GM12878 (cell line): ENCODE measurements around the gene POU3F3. TPM values are rescaled to one million over a fixed set of nuclear protein-coding genes. Genes with fewer than 3 reads are reported as not detected.

Experiments used
- ATAC-seq: fragments of 200-7000 bp; cut with Tn5 transposase; 3 replicates; pipeline ENCODE4 v1.9.1; 2020; ENCODE audit warnings: mild to moderate bottlenecking, moderate library complexity
- BruUV-seq: library from RNA; stranded (reverse); fragments of 400-500 nt; replicated peaks from 2 replicates; lab custom pipeline; 2021; lab: Mats Ljungman, UMichigan
- CTCF ChIA-PET: fragments of 300-600 bp; sonication (Branson Sonifier 250); formaldehyde crosslinking; extraction: SDS; loops from one replicate; lab custom pipeline; 2021; ENCODE audit warnings: inconsistent platforms; lab: Yijun Ruan, JAX
- POLR2A ChIA-PET: fragments of 350-600 bp; formaldehyde crosslinking; extraction: SDS; loops from one replicate; lab custom pipeline; 2021; ENCODE audit warnings: inconsistent platforms; lab: Charles Lee
- RAD21 ChIA-PET: fragments of 300-600 bp; sonication (Branson Sonifier 250); formaldehyde crosslinking; loops from one replicate; lab custom pipeline; 2023; ENCODE audit warnings: antibody characterized with exemption; ENCODE audit not compliant: unreplicated experiment; lab: Charles Lee
- SMC1A ChIA-PET: fragments of 300-600 bp; sonication (Branson Sonifier 250); formaldehyde crosslinking; loops from one replicate; lab custom pipeline; 2023; ENCODE audit not compliant: unreplicated experiment, uncharacterized antibody; lab: Charles Lee
- DNase-seq: peaks from one replicate; pipeline ENCODE4 v3.0.0-alpha.2; 2011; ENCODE audit warnings: low read depth, low spot score
- FAIRE-seq: peaks from 3 replicates; lab custom pipeline; 2011; peaks lifted over from hg19 to GRCh38; lab: Jason Lieb, UNC
- H2AFZ ChIP-seq: 2 replicates; pipeline ENCODE4 v1.6.0; 2011; ENCODE audit warnings: low read depth, low read length, control low read depth; ENCODE audit not compliant: control insufficient read depth
- H3K27ac ChIP-seq: 2 replicates; pipeline ENCODE4 v1.5.1; 2011; ENCODE audit warnings: control low read depth; ENCODE audit not compliant: control insufficient read depth, insufficient read depth
- H3K27me3 ChIP-seq, 2 experiments: replicated peaks in 1 of 2; 2 replicates each; pipeline versions ENCODE4 v1.6.0 to v1.6.1; 2011; ENCODE audit warnings: low read length in 1 of 2; ENCODE audit not compliant: control insufficient read depth in 2 of 2, insufficient read depth in 2 of 2
- H3K36me3 ChIP-seq, 2 experiments: 2 replicates each; pipeline ENCODE4 v1.5.1; 2011; ENCODE audit warnings: low read length in 1 of 2; ENCODE audit not compliant: control insufficient read depth in 2 of 2, insufficient read depth in 2 of 2
- H3K4me1 ChIP-seq: 2 replicates; pipeline ENCODE4 v1.6.1; 2011; ENCODE audit warnings: mild to moderate bottlenecking, low read length, moderate library complexity, mixed read lengths; ENCODE audit not compliant: control insufficient read depth, insufficient read depth
- H3K4me2 ChIP-seq: 2 replicates; pipeline ENCODE4 v1.6.0; 2011; ENCODE audit warnings: control low read depth; ENCODE audit not compliant: control insufficient read depth, insufficient read depth
- H3K4me3 ChIP-seq: fragments of 200-600 bp; sonication (generic); 2 replicates; pipeline ENCODE4 v1.5.1; 2016
- H3K79me2 ChIP-seq: 2 replicates; pipeline ENCODE4 v1.6.0; 2011; ENCODE audit warnings: low read length; ENCODE audit not compliant: control insufficient read depth, insufficient read depth
- H3K9ac ChIP-seq: 2 replicates; pipeline ENCODE4 v1.8.0; 2011; ENCODE audit warnings: low read length, control low read depth, mixed read lengths; ENCODE audit not compliant: control insufficient read depth, insufficient read depth
- H3K9me3 ChIP-seq: replicated peaks from 3 replicates; pipeline ENCODE4 v1.5.1; 2011; ENCODE audit warnings: mild to moderate bottlenecking, low read length; ENCODE audit not compliant: control insufficient read depth, insufficient read depth
- H4K20me1 ChIP-seq: 2 replicates; pipeline ENCODE4 v1.6.0; 2011; ENCODE audit not compliant: control insufficient read depth, insufficient read depth
- ATF2 ChIP-seq: IDR thresholded peaks from 2 replicates; pipeline ENCODE4 v1.6.1; 2012; ENCODE audit warnings: low read length, inconsistent platforms
- BRCA1 ChIP-seq: IDR thresholded peaks from 2 replicates; pipeline ENCODE4 v1.6.1; 2011; ENCODE audit warnings: low read depth, low read length, improper control_type of control experiment
- E4F1 ChIP-seq: fragments of 450-650 bp; IDR thresholded peaks from 2 replicates; pipeline ENCODE4 v1.6.1; 2018; ENCODE audit warnings: borderline replicate concordance, mild to moderate bottlenecking; ENCODE audit not compliant: partially characterized antibody
- EZH2 ChIP-seq: IDR thresholded peaks from 2 replicates; pipeline ENCODE4 v1.6.1; 2012; ENCODE audit warnings: low read depth, mild to moderate bottlenecking, control low read depth, inconsistent platforms, low read length, borderline replicate concordance; ENCODE audit not compliant: control insufficient read depth
- NFXL1 ChIP-seq: fragments of 450-650 bp; IDR thresholded peaks from 2 replicates; pipeline ENCODE4 v1.6.1; 2017; ENCODE audit warnings: antibody characterized with exemption, mild to moderate bottlenecking, borderline replicate concordance
- RUNX3 ChIP-seq: IDR thresholded peaks from 2 replicates; pipeline ENCODE4 v1.6.1; 2012; ENCODE audit warnings: low read length, inconsistent platforms
- SMARCA5 ChIP-seq: fragments of 450-650 bp; IDR thresholded peaks from 2 replicates; pipeline ENCODE4 v1.6.1; 2017; ENCODE audit warnings: mild to moderate bottlenecking
- SPI1 ChIP-seq: IDR thresholded peaks from 2 replicates; pipeline ENCODE4 v1.6.1; 2011; ENCODE audit warnings: low read depth, mild to moderate bottlenecking, low read length, moderate library complexity, borderline replicate concordance; ENCODE audit not compliant: insufficient read depth
- ZSCAN29 ChIP-seq: fragments of 450-650 bp; IDR thresholded peaks from 2 replicates; pipeline ENCODE4 v1.6.1; 2017; ENCODE audit warnings: mild to moderate bottlenecking, moderate library complexity
- WGBS: methylation state at CpG from one replicate; pipeline ENCODE4 v1.1.6; 2016; ENCODE audit warnings: low lambda C conversion rate; ENCODE audit not compliant: insufficient replicate concordance, insufficient coverage; ENCODE audit errors: missing lambda C conversion rate; 5-methylcytosine and 5-hydroxymethylcytosine counted together
- in situ Hi-C: fragments of 300-500 bp; cut with MboI; formaldehyde crosslinking; loops from 9 replicates; pipeline ENCODE4 v1.14.3; 2018; ENCODE audit warnings: mixed read lengths
- intact Hi-C: fragments of 100-400 bp; cut with micrococcal nuclease; formaldehyde crosslinking; loops from one replicate; pipeline ENCODE4 v1.14.2; 2022; ENCODE audit not compliant: unreplicated experiment
- polyA plus RNA-seq, 11 experiments: library from polyadenylated mRNA; depleted of rRNA in 4 of 11; unstranded in 6 of 11; stranded (reverse) in 5 of 11; fragments of >200 nt; fragmentation: Nextera tagmentation in 4 of 11; fragmentation: Illumina TruSeq in 1 of 11; extraction: Ambion mirVana in 4 of 11; extraction: Trizol in 1 of 11; gene quantifications; 1 replicate in 1 of 11; 2 replicates in 10 of 11; pipeline versions ENCODE4 v1.2.1 to v1.2.3, GENCODE V29; 2011 to 2016; ENCODE audit warnings: inconsistent platforms in 2 of 11, missing spikeins in 2 of 11, low read depth in 1 of 11
- total RNA-seq, 4 experiments: library from RNA; depleted of rRNA in 3 of 4; stranded (reverse); fragments of >200 nt in 3 of 4; fragmentation: Illumina TruSeq in 1 of 4; extraction: Trizol in 1 of 4; gene quantifications; 2 replicates each; pipeline versions ENCODE4 v1.2.1 to v1.2.3, GENCODE V29; 2013 to 2021

POU3F3 gene
- total and polyA plus RNA-seq, 10 of the 15 experiments (the other 5 are each of a cell fraction or from before 2014, with no cell fraction given), result not detected

DNA sequence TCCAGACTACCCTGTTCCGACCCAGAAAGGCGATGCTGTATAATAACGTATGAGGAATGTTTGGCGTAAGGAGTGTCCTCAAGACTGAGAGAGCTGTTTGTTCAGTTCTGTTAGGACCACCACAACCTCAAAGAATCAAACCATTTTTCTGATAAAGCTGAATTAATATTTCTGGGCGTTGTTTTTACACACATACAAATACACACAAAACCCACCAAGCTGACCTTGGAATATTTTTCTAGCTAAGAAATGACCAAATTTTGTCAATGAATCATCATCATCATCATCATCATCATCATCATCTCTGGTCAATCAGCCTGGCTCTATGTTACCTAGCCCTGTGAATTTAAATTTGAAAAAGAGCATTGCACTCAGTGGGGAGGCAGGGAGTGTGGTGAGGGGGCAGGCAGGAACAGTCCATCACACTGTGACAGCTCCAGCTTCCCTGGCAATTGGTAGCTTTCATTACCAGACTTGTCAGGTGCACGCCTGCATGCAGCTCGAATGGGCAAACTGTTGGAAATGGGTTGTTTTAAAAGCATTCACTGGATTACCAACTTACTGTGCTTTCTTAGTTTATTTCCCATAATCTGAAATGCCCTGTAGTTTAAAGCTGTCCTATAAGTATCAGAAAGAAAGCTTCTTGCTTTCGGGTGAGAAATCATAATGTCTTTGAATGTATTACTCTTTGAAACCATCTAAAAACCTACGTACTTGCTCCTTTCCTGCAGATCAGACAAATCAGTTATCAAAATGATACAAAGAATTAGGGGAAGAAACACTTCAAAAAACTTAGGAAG lies 6.9 kb upstream of the POU3F3 start:
- Histone ChIP-seq H3K9me3 (no peaks in the 10 kb centered on the region; the same call in 2 of the 3 replicates), H3K4me2 (no peak overlapping the region), H3K27me3 (peaks cover 13 to 30% of the 10 kb centered on the region in 2 experiments), H3K4me1 (no peaks in the 10 kb centered on the region), H3K79me2 (no peaks in the 10 kb centered on the region), H3K27ac (no peak overlapping the region), H4K20me1 (no peaks in the 10 kb centered on the region), H3K36me3 (no peaks in the 10 kb centered on the region), H3K4me3 (no peak overlapping the region), H3K9ac (no peak overlapping the region), H2AFZ (no peak overlapping the region)
- ATAC-seq (no peak), FAIRE-seq (no peak), DNase-seq (no peak)
- no TSS peak for BruUV-seq
- ChIA-PET SMC1A (interaction anchor here (1.0 kb wide), 1 partner anchor 1685 kb away, joined by 3 read pairs; no protein-coding TSS in a partner anchor), CTCF (interaction anchor here (0.6 to 1.6 kb wide), 5 partner anchors 9 to 1685 kb away, joined by 3 read pairs; no protein-coding TSS in a partner anchor), RAD21 (no interaction called here), POLR2A (no interaction called here)
- intact Hi-C loops, result loop anchor here (5.0 kb wide), 1 partner anchor 815 kb away; no protein-coding TSS in a partner anchor
- 26% methylated on average over 9 of the region's 9 CpGs for WGBS
- in situ Hi-C loops, result no loop called here
- no peak for TF ChIP-seq E4F1
- TF ChIP-seq EZH2, result no peak
- TF ChIP-seq BRCA1, result no peak
- no peak for TF ChIP-seq NFXL1
- TF ChIP-seq ZSCAN29, result no peak
- no peak for TF ChIP-seq SMARCA5
- no peak for TF ChIP-seq RUNX3
- no peak for TF ChIP-seq ATF2
- TF ChIP-seq SPI1, result no peak
